Mesenchymal stem cell (in vitro differentiated cells and primary cell): ENCODE data around the gene MSH2.
"Not testable (repeated sequence)": the region's sequence is repeated elsewhere in the genome, so short reads cannot be mapped to it uniquely, and the experiment has no call there.

Experiments used
- DNase-seq: peaks from one replicate; pipeline ENCODE4 v3.0.0-alpha.2; 2013
- H2AFZ ChIP-seq: one replicate; pipeline ENCODE4 v1.6.1; 2013; ENCODE audit warnings: low read depth, mild to moderate bottlenecking, control low read depth, inconsistent platforms, low read length, moderate library complexity
- H2AK5ac ChIP-seq: 2 replicates; pipeline ENCODE4 v1.6.1; 2013; ENCODE audit warnings: low read length, moderate library complexity, mild to moderate bottlenecking, inconsistent platforms; ENCODE audit not compliant: severe bottlenecking
- H2BK120ac ChIP-seq: one replicate; pipeline ENCODE4 v1.6.1; 2013; ENCODE audit warnings: low read depth, mild to moderate bottlenecking, inconsistent platforms, low read length, moderate library complexity
- H2BK12ac ChIP-seq, 2 experiments: one replicate each; pipeline ENCODE4 v1.6.1; 2013; ENCODE audit warnings: inconsistent platforms in 2 of 2, low read length in 2 of 2, mild to moderate bottlenecking in 2 of 2, moderate library complexity in 2 of 2, control low read depth in 1 of 2
- H2BK15ac ChIP-seq: one replicate; pipeline ENCODE4 v1.6.1; 2013; ENCODE audit warnings: mild to moderate bottlenecking, low read depth, inconsistent platforms; ENCODE audit not compliant: poor library complexity, severe bottlenecking
- H2BK5ac ChIP-seq: 2 replicates; pipeline ENCODE4 v1.6.1; 2013; ENCODE audit warnings: low read depth, mild to moderate bottlenecking, low read length, control low read depth, inconsistent platforms; ENCODE audit not compliant: poor library complexity, severe bottlenecking
- H3K14ac ChIP-seq, 2 experiments: one replicate each; pipeline ENCODE4 v1.6.1; 2013; ENCODE audit warnings: inconsistent platforms in 2 of 2, low read length in 2 of 2, control low read depth in 1 of 2, mild to moderate bottlenecking in 1 of 2, moderate library complexity in 1 of 2
- H3K18ac ChIP-seq, 2 experiments: one replicate each; pipeline ENCODE4 v1.6.1; 2013; ENCODE audit warnings: inconsistent platforms in 2 of 2, low read length in 2 of 2, control low read depth in 1 of 2, low read depth in 1 of 2, mild to moderate bottlenecking in 1 of 2
- H3K23ac ChIP-seq, 2 experiments: one replicate each; pipeline ENCODE4 v1.6.1; 2013; ENCODE audit warnings: inconsistent platforms in 2 of 2, low read length in 2 of 2, mild to moderate bottlenecking in 2 of 2, moderate library complexity in 2 of 2, control low read depth in 1 of 2
- H3K27ac ChIP-seq: 2 replicates; pipeline ENCODE4 v1.5.1; 2013; ENCODE audit warnings: mild to moderate bottlenecking, moderate library complexity, low read length, control low read depth, inconsistent platforms; ENCODE audit not compliant: poor library complexity, severe bottlenecking
- H3K27me3 ChIP-seq, 2 experiments: 2 replicates each; pipeline versions ENCODE4 v1.6.1 to v1.7.0; 2013; ENCODE audit warnings: low read length in 2 of 2, mild to moderate bottlenecking in 2 of 2, moderate library complexity in 2 of 2, control low read depth in 1 of 2, inconsistent platforms in 1 of 2; ENCODE audit not compliant: control insufficient read depth in 1 of 2, insufficient read depth in 1 of 2
- H3K36me3 ChIP-seq, 2 experiments: 2 replicates each; pipeline versions ENCODE4 v1.6.1 to v1.7.0; 2013; ENCODE audit warnings: low read length in 2 of 2, control low read depth in 1 of 2, inconsistent platforms in 1 of 2, low read depth in 1 of 2, mild to moderate bottlenecking in 1 of 2; ENCODE audit not compliant: insufficient read depth in 2 of 2, control insufficient read depth in 1 of 2
- H3K4ac ChIP-seq, 2 experiments: one replicate each; pipeline ENCODE4 v1.6.1; 2013; ENCODE audit warnings: inconsistent platforms in 2 of 2, low read length in 2 of 2, mild to moderate bottlenecking in 2 of 2, moderate library complexity in 2 of 2, control low read depth in 1 of 2, low read depth in 1 of 2
- H3K4me1 ChIP-seq: 2 replicates; pipeline ENCODE4 v1.6.1; 2013; ENCODE audit warnings: low read depth, low read length, control low read depth; ENCODE audit not compliant: control insufficient read depth, insufficient read depth
- H3K4me2 ChIP-seq: 2 replicates; pipeline ENCODE4 v1.6.1; 2013; ENCODE audit warnings: low read length, mild to moderate bottlenecking, inconsistent platforms; ENCODE audit not compliant: poor library complexity, severe bottlenecking
- H3K4me3 ChIP-seq, 2 experiments: 2 replicates each; pipeline versions ENCODE4 v1.5.1 to v1.7.0; 2013; ENCODE audit warnings: low read length in 2 of 2, mild to moderate bottlenecking in 2 of 2, control low read depth in 1 of 2, low read depth in 1 of 2; ENCODE audit not compliant: insufficient read depth in 1 of 2
- H3K79me1 ChIP-seq: replicated peaks from 2 replicates; pipeline ENCODE4 v1.6.1; 2013; ENCODE audit warnings: mild to moderate bottlenecking, control low read depth, low read length, inconsistent platforms; ENCODE audit not compliant: poor library complexity, severe bottlenecking
- H3K9ac ChIP-seq: 2 replicates; pipeline ENCODE4 v1.7.0; 2013; ENCODE audit warnings: mild to moderate bottlenecking, low read length, moderate library complexity
- H3K9me3 ChIP-seq: 2 replicates; pipeline ENCODE4 v1.7.0; 2013; ENCODE audit warnings: mild to moderate bottlenecking, low read length; ENCODE audit not compliant: control insufficient read depth
- H4K8ac ChIP-seq: one replicate; pipeline ENCODE4 v1.6.1; 2013; ENCODE audit warnings: inconsistent platforms, mild to moderate bottlenecking, low read length, moderate library complexity
- H4K91ac ChIP-seq: one replicate; pipeline ENCODE4 v1.6.1; 2013; ENCODE audit warnings: mild to moderate bottlenecking, low read length, inconsistent platforms
- WGBS: methylation state at CpG from one replicate; pipeline ENCODE4 v1.1.7; 2013; ENCODE audit warnings: mixed read lengths; 5-methylcytosine and 5-hydroxymethylcytosine counted together

The MSH2 gene

GRCh38 chr2:47429795-47430194 lies 26.8 kb downstream of the MSH2 start:
- peaks cover 9% of the 10 kb centered on the region in 2 experiments for H3K36me3 ChIP-seq
- H3K27ac ChIP-seq: no peak overlapping the region
- peak; percentile 22 for DNase-seq
- H3K23ac ChIP-seq: no peak overlapping the region
- H3K79me1 ChIP-seq: peaks cover 7% of the 10 kb centered on the region
- H3K18ac ChIP-seq: no peak overlapping the region
- H4K8ac ChIP-seq: no peak overlapping the region
- H3K27me3 ChIP-seq: no peaks in the 10 kb centered on the region
- no peak overlapping the region for H2AK5ac ChIP-seq
- H2AFZ ChIP-seq: no peak overlapping the region
- H3K4me2 ChIP-seq: no peak overlapping the region
- no peak overlapping the region for H2BK15ac ChIP-seq
- H3K4ac ChIP-seq: no peak overlapping the region
- H2BK120ac ChIP-seq: no peak overlapping the region
- H3K4me1 ChIP-seq: no peaks in the 10 kb centered on the region
- 90% methylated on average over 2 of the region's 6 CpGs for WGBS
- no peak overlapping the region for H3K14ac ChIP-seq
- no peak overlapping the region for H3K9ac ChIP-seq
- H2BK12ac ChIP-seq: no peak overlapping the region
- no peak overlapping the region for H3K4me3 ChIP-seq
- H2BK5ac ChIP-seq: no peak overlapping the region
- no peak overlapping the region for H4K91ac ChIP-seq
- H3K9me3 ChIP-seq: no peaks in the 10 kb centered on the region

DNA sequence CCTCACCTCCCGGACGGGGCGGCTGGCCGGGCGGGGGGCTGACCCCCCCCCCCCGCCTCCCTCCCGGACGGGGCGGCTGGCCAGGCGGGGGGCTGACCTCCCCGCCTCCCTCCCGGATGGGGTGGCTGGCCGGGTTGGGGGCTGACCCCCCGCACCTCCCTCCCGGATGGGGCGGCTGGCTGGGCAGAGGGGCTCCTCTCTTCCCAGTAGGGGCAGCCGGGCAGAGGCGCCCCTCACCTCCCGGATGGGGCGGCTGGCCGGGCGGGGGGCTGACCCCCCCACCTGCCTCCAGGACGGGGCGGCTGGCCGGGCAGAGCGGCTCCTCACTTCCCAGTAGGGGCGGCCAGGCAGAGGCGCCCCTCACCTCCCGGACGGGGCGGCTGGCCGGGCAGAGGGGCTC lies 30.1 kb downstream of the MSH2 start:
- H3K4me1 ChIP-seq, H3K27ac ChIP-seq, H3K27me3 ChIP-seq, H2BK120ac ChIP-seq, H2AK5ac ChIP-seq, H3K36me3 ChIP-seq, H2BK5ac ChIP-seq, H2AFZ ChIP-seq, DNase-seq, H3K4ac ChIP-seq, H3K4me3 ChIP-seq, H4K8ac ChIP-seq, H3K9ac ChIP-seq, H3K18ac ChIP-seq, H3K4me2 ChIP-seq, H2BK12ac ChIP-seq, H3K9me3 ChIP-seq, H3K79me1 ChIP-seq, H3K14ac ChIP-seq, H3K23ac ChIP-seq, H2BK15ac ChIP-seq, H4K91ac ChIP-seq: not testable (repeated sequence)
- WGBS: no CpG with 5 or more reads among the region's 32 CpGs

DNA sequence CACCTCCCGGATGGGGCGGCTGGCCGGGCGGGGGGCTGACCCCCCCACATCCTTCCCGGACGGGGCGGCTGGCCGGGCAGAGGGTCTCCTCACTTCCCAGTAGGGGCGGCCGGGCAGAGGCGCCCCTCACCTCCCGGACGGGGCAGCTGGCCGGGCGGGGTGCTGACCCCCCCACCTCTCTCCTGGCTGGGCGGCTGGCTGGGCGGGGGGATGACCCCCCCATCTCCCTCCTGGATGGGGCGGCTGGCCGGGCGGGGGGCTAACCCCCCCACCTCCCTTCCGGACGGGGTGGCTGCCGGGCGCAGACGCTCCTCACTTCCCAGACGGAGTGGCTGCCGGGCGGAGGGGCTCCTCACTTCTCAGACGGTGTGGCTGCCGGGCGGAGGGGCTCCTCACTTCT lies 30.5 kb downstream of the MSH2 start:
- H2BK12ac ChIP-seq, H3K36me3 ChIP-seq, H3K27me3 ChIP-seq, H2BK5ac ChIP-seq, H2AFZ ChIP-seq, H2BK15ac ChIP-seq, H3K4me2 ChIP-seq, H3K23ac ChIP-seq, H2AK5ac ChIP-seq, H2BK120ac ChIP-seq, H3K79me1 ChIP-seq, H3K4me1 ChIP-seq, H3K9ac ChIP-seq, H4K91ac ChIP-seq, H3K4me3 ChIP-seq, H4K8ac ChIP-seq, H3K14ac ChIP-seq, H3K27ac ChIP-seq, H3K18ac ChIP-seq, DNase-seq, H3K9me3 ChIP-seq, H3K4ac ChIP-seq: not testable (repeated sequence)
- WGBS: 100% methylated on average over 8 of the region's 31 CpGs

GRCh38 chr2:47437287-47437686 lies 34.3 kb downstream of the MSH2 start:
- H2AFZ ChIP-seq: no peak overlapping the region
- H4K91ac ChIP-seq: no peak overlapping the region
- H3K9me3 ChIP-seq: no peaks in the 10 kb centered on the region
- no peak overlapping the region for H2BK120ac ChIP-seq
- H2AK5ac ChIP-seq: no peak overlapping the region
- H3K9ac ChIP-seq: peak overlapping the region; percentile 26
- no peak overlapping the region for H3K23ac ChIP-seq
- H3K4me2 ChIP-seq: no peak overlapping the region
- no peak overlapping the region for H4K8ac ChIP-seq
- H3K27ac ChIP-seq: no peak overlapping the region
- peaks cover 16% of the 10 kb centered on the region for H3K79me1 ChIP-seq
- peak; percentile 52 for DNase-seq
- no peak overlapping the region for H3K4me3 ChIP-seq
- H3K4me1 ChIP-seq: no peaks in the 10 kb centered on the region
- 79% methylated on average over 4 of the region's 4 CpGs for WGBS
- H3K4ac ChIP-seq: no peak overlapping the region
- no peaks in the 10 kb centered on the region for H3K27me3 ChIP-seq
- H3K14ac ChIP-seq: no peak overlapping the region
- no peak overlapping the region for H3K18ac ChIP-seq
- peaks cover 0 to 4% of the 10 kb centered on the region in 2 experiments for H3K36me3 ChIP-seq
- H2BK15ac ChIP-seq: no peak overlapping the region
- H2BK5ac ChIP-seq: no peak overlapping the region
- no peak overlapping the region for H2BK12ac ChIP-seq
